H4 (cell line): ENCODE results near the gene FGF11. TPM values are rescaled to one million over a fixed set of nuclear protein-coding genes. Genes with fewer than 3 reads are reported as not detected.
"Not testable (repeated sequence)": the region's sequence is repeated elsewhere in the genome, so short reads cannot be mapped to it uniquely, and the experiment has no call there.

Experiments used
- DNase-seq: peaks from one replicate; pipeline ENCODE4 v3.0.0-alpha.2; 2015; ENCODE audit warnings: low spot score
- total RNA-seq: library from RNA; depleted of rRNA; stranded (reverse); fragments of >200 nt; shearing (Covaris generic); gene quantifications from 2 replicates; pipeline ENCODE4 v1.2.3, GENCODE V29; 2014; rRNA removed

The FGF11 gene
- total RNA-seq, 1 experiment from 2014 or later: not detected

DNA sequence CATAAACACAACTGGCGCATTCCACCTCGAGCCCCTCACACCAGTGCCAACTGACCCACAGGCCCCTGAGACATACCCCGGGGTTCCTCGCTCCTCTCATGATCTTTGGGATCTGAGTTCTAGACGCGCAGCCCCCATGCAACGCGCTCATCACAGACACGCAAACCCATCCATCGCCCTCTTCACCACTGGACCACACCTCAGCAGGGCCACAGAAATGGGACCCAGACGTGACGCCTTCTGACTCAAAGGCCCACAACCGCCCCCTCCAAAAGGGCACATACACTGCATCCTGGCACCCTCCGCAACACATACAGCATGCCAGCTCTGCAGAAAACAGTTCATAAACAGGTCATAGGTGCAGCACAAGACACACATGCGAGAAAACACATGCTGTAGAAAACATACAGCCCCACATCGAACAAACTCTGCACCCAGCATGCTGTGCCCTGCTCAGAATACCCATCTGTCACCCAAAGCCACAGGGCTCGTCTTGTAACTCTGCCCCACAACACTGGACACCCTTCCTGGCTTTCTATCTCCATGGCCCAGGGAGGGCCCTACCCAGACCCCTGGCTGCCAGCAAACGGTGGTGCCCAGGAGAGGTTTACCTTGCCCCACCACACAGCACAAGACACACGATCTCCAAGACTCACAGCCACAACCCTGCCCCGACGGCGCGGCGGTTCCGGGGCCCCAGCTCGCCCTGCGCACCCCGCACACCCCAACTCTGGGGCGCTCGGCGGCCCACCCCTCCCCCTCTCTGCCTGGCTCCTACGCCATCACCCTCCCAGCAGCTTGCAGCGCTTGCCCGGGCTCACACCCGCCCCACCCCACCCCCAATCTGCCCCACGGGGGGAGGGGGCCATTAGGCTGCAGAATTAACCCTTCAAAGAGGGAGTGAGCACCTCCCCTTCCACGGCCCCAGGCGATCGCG lies 39.2 kb downstream of the FGF11 start:
- DNase-seq: no peak

DNA sequence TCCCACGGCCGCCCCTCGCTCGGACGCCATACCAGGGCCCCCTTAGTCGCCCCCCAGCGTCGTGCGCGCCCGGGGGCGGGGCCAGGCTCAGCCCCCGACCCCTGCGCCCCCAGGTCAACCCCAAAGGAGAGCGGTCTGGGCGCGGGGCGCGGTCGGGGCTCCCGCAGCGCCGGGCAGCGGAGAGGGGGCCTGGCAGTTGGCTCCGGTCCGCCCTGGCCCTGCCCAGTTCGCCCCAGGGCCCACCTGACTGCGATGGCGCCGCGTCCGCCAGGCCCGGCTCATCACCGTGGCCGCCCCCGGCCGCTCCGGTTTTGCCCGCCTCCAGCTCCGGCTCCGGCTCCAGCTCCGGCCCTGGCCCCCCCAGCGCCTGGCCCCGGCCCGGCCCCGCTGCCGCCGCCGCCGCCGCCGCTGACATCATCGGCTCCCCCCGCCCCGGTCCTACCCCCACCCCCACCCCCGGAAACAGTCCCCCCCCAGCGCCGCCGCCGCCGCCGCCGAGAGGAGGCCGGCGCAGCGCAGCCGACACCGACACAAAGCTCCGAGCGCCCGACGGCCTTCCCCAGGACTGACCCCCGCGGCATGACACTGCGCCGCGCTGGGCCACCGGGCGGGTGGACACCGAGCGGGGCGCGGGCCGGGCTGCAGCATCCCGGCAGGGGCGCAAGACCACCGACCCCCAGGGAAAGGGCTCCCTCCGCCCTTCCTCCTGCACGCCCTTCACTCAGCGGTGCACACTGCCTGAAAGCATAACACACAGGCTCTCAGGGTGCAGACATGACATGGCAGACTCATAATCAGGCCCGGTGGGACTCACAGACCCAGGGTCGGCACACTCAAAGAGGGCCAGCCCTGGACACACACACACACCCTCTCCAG lies 40.1 kb downstream of the FGF11 start, which contains the start of gene ZBTB4:
ZBTB4 (minus strand) TSS at position 419 of the 876 bp plus-strand sequence. CDS start 12,830 bp downstream, outside the sequence.
- no peak for DNase-seq

DNA sequence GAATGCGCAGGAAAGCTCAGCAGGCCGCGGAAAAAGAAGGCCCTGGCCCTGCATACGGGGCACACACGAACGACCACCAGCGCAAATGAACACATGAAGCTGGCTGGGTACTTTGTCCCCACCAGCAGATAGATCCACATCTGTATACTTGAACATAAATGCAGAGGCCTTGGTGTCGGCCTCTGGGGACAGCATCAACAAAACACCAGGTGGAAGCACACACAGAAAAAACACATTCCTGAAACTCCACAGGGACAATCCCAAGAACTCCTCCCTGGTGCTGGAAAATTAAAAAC lies 40.7 kb downstream of the FGF11 start:
- no peak for DNase-seq

DNA sequence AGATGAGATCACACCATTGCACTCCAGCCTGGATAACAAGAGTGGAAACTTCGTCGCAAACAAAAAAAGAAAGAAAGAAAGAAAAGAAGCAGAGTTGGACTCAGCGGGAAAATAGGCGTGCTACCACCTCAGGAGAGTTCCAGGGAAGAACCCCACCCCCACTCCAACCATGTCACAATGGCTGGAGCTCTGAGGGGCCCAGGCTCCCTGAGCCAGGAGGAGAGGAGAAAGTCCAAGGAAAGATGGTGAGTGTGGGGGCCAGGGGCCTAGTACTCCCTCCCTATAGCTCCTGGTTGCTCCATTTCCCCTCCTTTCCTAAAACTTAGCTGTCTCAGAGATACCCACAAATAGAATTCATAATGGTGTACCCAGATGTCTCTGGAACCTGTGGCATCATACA lies 42.0 kb downstream of the FGF11 start, which contains the start of gene SLC35G6:
SLC35G6 (plus strand) TSS at position 172 of the 400 bp plus-strand sequence; CDS start at position 243, 71 bp downstream.
- DNase-seq: not testable (repeated sequence)

DNA sequence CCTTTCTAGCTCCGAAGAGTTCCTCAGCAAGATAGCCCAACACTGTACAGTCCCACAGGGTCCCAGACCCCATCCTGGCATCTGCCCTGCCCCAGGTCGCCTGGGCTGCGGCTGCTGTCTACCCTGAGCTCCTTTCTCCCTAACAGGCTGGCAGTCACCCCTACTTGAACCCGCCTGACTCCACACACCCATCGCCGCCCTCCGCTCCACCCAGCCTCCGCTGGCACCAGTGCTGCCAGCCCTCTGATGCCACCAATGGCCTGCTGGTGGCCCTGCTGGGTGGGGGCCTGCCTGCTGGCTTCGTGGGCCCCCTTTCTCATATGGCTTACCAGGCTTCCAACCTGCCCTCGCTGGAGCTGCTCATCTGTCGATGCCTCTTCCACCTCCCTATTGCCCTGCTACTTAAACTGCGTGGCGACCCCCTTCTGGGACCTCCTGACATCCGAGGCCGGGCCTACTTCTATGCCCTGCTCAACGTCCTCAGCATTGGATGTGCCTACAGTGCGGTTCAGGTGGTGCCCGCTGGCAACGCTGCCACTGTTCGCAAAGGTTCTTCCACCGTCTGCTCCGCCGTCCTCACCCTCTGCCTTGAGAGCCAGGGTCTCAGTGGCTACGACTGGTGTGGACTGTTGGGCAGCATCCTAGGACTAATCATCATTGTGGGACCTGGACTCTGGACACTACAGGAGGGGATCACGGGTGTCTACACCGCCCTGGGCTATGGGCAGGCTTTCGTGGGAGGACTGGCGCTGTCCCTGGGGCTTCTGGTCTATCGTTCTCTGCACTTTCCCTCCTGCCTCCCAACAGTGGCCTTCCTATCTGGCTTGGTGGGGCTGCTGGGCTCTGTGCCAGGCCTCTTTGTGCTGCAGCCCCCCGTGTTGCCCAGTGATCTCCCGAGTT lies 42.8 kb downstream of the FGF11 start:
- not testable (repeated sequence) for DNase-seq

DNA sequence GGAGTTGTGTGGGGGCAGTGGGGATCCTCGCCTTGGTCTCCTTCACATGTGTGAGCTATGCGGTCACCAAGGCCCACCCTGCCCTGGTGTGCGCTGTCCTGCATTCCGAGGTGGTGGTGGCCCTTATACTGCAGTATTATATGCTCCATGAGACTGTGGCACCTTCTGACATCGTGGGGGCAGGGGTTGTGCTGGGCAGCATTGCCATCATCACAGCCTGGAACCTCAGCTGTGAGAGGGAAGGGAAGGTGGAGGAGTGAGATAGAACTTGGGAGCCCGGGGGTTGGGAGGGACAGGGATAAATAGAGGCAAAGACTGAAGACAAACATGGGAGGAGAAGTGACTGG lies 43.4 kb downstream of the FGF11 start:
- not testable (repeated sequence) for DNase-seq

DNA sequence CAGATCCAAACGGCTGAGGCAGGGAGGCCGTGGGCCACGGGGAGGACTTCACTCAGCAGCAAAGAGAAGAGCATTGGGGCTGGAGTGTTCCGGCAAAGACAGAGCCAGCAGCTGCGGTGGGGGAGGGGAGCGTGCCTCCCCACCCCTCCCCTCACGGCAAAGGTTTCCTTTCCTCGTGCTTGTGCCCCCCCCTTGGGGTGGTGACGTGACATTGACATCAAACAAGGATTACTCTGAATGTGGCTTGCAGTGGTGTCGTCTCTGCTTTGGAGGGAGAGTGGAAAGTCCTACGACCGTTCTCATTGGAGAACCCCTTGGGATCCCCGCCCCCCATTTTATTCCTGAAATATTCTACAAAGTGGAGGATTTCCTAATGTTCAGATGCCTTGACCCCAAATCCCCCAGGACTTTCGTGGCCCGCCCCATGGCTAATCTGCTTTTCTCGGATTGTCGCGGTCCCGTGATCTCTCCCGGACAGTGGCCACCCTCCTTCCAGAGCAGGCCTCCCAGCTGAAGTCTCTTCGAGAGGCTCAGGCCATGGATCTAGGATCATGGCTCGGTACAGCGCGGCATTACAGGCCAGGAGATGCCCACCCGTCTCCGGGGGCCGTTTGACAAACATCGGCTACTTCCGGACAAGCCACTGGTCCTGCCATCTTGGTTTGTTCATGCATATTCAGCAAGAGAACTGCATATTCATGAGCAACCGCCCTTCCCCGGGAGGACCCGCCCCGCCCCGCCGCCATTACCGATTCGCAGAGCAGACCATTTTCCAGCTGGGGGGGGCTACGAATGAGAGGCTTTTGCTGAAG lies 44.1 kb downstream of the FGF11 start:
- peak; percentile 83 for DNase-seq

DNA sequence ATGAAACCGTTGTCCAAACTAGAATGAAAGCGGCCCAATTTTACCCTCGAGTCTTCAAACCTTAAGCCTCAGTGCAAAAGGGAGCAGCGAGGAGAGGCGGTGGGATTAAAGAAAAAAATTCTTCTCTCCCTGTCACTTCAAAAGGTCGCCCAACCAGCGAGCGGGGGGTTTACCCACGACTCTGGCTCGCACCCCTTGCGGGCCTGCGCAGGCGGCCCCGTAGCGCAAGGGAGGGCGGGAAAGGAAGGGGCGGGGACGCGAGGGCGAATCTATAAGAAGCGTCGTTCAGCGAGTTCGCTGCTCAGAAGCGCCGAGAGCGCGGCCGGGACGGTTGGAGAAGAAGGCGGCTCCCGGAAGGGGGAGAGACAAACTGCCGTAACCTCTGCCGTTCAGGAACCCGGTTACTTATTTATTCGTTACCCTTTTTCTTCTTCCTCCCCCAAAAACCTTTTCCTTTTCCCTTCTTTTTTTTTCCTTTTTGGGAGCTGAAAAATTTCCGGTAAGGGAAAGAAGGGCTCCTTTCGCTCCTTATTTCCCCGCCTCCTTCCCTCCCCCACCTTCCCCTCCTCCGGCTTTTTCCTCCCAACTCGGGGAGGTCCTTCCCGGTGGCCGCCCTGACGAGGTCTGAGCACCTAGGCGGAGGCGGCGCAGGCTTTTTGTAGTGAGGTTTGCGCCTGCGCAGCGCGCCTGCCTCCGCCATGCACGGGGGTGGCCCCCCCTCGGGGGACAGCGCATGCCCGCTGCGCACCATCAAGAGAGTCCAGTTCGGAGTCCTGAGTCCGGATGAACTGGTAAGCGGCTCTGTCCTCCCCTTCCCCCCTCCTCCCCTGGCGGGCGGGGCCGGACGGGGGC lies 45.0 kb downstream of the FGF11 start, which contains the start of gene POLR2A:
POLR2A (plus strand) TSS at position 300 of the 852 bp plus-strand sequence.
- DNase-seq: peak; percentile 92

DNA sequence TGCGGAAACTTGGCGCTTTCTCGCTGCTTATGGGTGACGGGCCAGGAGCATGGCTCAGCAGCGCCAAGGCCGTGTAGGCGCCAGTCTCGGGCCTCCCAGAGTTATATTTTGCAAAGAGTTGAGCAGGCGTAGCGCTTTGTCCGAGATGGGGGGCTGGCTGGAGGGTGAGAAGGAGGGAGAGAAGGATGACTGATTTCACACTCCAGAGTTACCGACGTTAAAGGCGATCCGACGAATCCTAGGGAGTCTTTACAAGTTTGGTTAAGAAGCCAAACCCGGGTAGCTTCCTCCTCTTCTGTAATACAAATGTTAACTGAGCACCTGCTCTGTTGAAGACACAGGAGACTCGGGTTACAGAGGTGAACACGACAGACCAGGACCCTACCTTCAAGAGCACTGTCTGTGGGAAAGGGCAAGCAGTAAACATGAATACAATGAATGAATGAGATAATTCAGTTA lies 45.6 kb downstream of the FGF11 start:
- no peak for DNase-seq

DNA sequence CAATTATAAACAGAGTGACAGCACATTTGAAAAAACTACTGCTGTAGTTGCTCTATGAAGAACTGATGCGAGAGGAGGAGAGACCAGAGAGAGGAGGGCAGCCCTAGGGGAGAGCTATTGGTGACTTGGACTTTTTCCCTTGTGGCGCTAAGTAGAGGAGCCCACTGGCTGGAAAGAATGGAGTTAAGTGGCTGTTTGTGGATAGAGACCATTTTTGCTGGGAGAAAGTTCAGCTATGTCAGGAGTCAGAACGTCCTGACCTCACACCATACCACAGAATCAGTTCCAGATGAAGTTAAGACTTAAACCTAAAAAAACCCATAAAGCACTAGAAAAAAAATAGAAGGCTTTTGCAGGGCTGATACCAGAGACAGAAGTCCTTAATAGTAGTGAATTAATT lies 46.9 kb downstream of the FGF11 start:
- DNase-seq: no peak

DNA sequence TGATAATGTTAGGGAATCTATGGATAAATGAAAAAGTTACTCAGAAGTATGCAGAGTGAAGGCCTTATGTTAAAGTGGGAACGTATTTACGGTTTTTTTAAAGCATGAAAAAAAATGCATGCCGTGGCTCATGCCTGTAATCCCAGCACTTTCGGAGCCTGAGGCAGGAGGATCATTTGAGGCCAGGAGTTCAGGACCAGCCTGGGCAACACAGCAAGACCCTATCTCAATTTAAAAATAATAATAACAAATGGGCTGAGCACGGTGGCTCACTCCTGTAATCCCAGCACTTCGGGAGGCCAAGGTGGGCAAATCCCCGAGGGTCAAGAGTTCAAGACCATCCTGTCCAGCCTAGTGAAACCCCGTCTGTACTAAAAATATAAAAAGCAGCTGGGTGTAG lies 50.8 kb downstream of the FGF11 start:
- DNase-seq: no peak

DNA sequence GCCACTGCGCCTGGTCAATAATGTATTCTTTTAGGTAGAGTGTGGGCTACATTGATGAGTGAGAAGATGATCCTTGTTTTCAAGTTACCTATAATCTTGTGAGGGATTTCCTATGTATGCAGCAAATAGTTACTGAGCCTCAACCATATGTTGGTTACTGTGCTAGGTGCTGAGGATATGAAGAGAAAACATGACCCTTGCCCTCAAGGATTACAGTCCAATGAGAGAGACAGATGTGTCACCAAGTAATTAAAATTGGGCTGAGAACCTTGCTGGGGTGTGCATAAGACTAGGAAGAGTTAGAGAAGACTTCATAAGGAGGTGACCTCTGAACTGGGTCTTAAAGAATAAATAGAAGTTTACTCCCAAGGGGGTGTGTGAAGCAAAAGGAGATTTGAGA lies 52.3 kb downstream of the FGF11 start:
- DNase-seq: no peak

DNA sequence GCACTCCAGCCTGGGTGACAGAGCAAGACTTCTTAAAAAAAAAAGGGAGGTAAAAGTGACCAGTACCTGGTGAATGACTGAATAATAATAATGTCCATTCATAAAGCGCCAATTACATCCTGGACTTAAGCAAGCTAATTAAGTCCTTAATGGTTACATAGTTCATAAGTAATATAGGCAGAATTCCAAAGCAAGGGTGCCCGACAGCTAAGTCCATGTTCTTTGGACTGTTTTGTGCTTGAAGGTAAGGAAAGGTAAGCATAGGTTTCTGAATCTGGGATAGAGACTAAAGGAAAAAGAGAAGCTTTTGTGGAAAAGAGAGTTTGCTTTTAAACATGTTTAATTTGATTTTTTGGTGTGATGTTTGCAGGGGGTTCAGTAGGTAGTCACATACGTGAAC lies 54.6 kb downstream of the FGF11 start:
- no peak for DNase-seq

Other genes with a start within 250 kb of the FGF11 start
- gene DLG4, start 219.7 kb upstream of the FGF11 start, total RNA-seq: 2.3 and 3.9 TPM in 2 replicates
- 118 and 161 TPM in 2 replicates for gene ACADVL, start 219.6 kb upstream of the FGF11 start, total RNA-seq
- 24.8 and 36.1 TPM in 2 replicates for gene DVL2, start 205.0 kb upstream of the FGF11 start, total RNA-seq
- gene PHF23, start 200.1 kb upstream of the FGF11 start, total RNA-seq: 37.5 and 45.3 TPM in 2 replicates
- 396 and 471 TPM in 2 replicates for gene GABARAP, start 197.1 kb upstream of the FGF11 start, total RNA-seq
- gene CTDNEP1, start 187.8 kb upstream of the FGF11 start, total RNA-seq: 18.2 and 19.8 TPM in 2 replicates
- gene ELP5, start 187.3 kb upstream of the FGF11 start, total RNA-seq: 25.1 and 30.0 TPM in 2 replicates
- gene CLDN7, start 177.0 kb upstream of the FGF11 start, total RNA-seq: not detected in 2 replicates
- 0.17 and 0.23 TPM in 2 replicates for gene SLC2A4, start 157.8 kb upstream of the FGF11 start, total RNA-seq
- gene YBX2, start 144.9 kb upstream of the FGF11 start, total RNA-seq: not detected in 2 replicates
- gene EIF5A, start 131.9 kb upstream of the FGF11 start, total RNA-seq: 460 and 526 TPM in 2 replicates
- gene GPS2, start 124.2 kb upstream of the FGF11 start, total RNA-seq: 55.9 and 65.1 TPM in 2 replicates
- 3.4 and 3.5 TPM in 2 replicates for gene NEURL4, start 110.2 kb upstream of the FGF11 start, total RNA-seq
- 0.19 TPM in 1 of 2 replicates, not detected in the other for gene ACAP1, start 103.0 kb upstream of the FGF11 start, total RNA-seq
- 0.78 and 2.4 TPM in 2 replicates for gene KCTD11, start 87.3 kb upstream of the FGF11 start, total RNA-seq
- not detected in 2 replicates for gene TMEM95, start 84.4 kb upstream of the FGF11 start, total RNA-seq
- not detected in 2 replicates for gene TNK1, start 58.4 kb upstream of the FGF11 start, total RNA-seq
- 20.0 and 22.7 TPM in 2 replicates for gene PLSCR3, start 45.0 kb upstream of the FGF11 start, total RNA-seq
- gene TMEM256, start 35.4 kb upstream of the FGF11 start, total RNA-seq: 76.1 and 108 TPM in 2 replicates
- 3.1 and 3.5 TPM in 2 replicates for gene NLGN2, start 31.7 kb upstream of the FGF11 start, total RNA-seq
- not detected in 2 replicates for gene SPEM1, start 19.2 kb upstream of the FGF11 start, total RNA-seq
- gene SPEM2, start 13.9 kb upstream of the FGF11 start, total RNA-seq: not detected in 2 replicates
- not detected in 2 replicates for gene SPEM3, start 10.7 kb upstream of the FGF11 start, total RNA-seq
- 0.81 and 2.0 TPM in 2 replicates for gene TMEM102, start 4.1 kb upstream of the FGF11 start, total RNA-seq
- 4.4 and 6.3 TPM in 2 replicates for gene CHRNB1, start 5.5 kb downstream of the FGF11 start, total RNA-seq
- gene ZBTB4, start 40.1 kb downstream of the FGF11 start, total RNA-seq: 4.5 and 7.5 TPM in 2 replicates
- gene SLC35G6, start 41.9 kb downstream of the FGF11 start, total RNA-seq: not detected in 2 replicates
- 9.9 and 11.3 TPM in 2 replicates for gene POLR2A, start 44.9 kb downstream of the FGF11 start, total RNA-seq
- gene TNFSF12, start 109.5 kb downstream of the FGF11 start, total RNA-seq: 2.4 TPM in 1 of 2 replicates, not detected in the other
- 0.43 TPM in 1 of 2 replicates, not detected in the other for gene TNFSF13, start 119.2 kb downstream of the FGF11 start, total RNA-seq
- gene SENP3, start 122.4 kb downstream of the FGF11 start, total RNA-seq: 59.5 and 61.3 TPM in 2 replicates
- gene CD68, start 140.1 kb downstream of the FGF11 start, total RNA-seq: 19.9 and 21.6 TPM in 2 replicates
- 146 and 193 TPM in 2 replicates for gene MPDU1, start 144.3 kb downstream of the FGF11 start, total RNA-seq
- not detected in 2 replicates for gene SOX15, start 150.6 kb downstream of the FGF11 start, total RNA-seq
- 11.4 and 16.5 TPM in 2 replicates for gene FXR2, start 175.4 kb downstream of the FGF11 start, total RNA-seq
- gene SAT2, start 188.3 kb downstream of the FGF11 start, total RNA-seq: 39.6 and 45.6 TPM in 2 replicates
- not detected in 2 replicates for gene SHBG, start 190.6 kb downstream of the FGF11 start, total RNA-seq
- not detected in 2 replicates for gene ATP1B2, start 211.4 kb downstream of the FGF11 start, total RNA-seq
- gene TP53, start 248.0 kb downstream of the FGF11 start, total RNA-seq: 35.9 and 43.7 TPM in 2 replicates
- 9.9 and 15.8 TPM in 2 replicates for gene WRAP53, start 249.0 kb downstream of the FGF11 start, total RNA-seq